A673 (cell line): Measurements from ENCODE around the gene NR2F2. TPM values are rescaled to one million over a fixed set of nuclear protein-coding genes. Genes with fewer than 3 reads are reported as not detected.

Source experiments
- BruUV-seq: library from RNA; stranded (reverse); fragments of 400-500 nt; replicated peaks from 2 replicates; lab custom pipeline; 2021; lab: Mats Ljungman, UMichigan
- CTCF ChIA-PET: fragments of 300-600 bp; sonication (Branson Sonifier 250); formaldehyde crosslinking; loops from one replicate; lab custom pipeline; 2022; ENCODE audit warnings: antibody characterized with exemption; lab: Charles Lee
- POLR2A ChIA-PET: fragments of 300-600 bp; sonication (Branson Sonifier 250); formaldehyde crosslinking; loops from one replicate; lab custom pipeline; 2022; ENCODE audit warnings: antibody characterized with exemption; ENCODE audit not compliant: low non-redundant PET; lab: Charles Lee
- DNase-seq: peaks from one replicate; pipeline ENCODE4 v3.0.0-alpha.2; 2015; ENCODE audit warnings: low spot score
- H3K27ac ChIP-seq: fragments of 200-600 bp; sonication (generic); 2 replicates; pipeline ENCODE4 v1.5.1; 2016; ENCODE audit warnings: mixed run types, low read depth, mild to moderate bottlenecking, mixed read lengths, antibody characterized with exemption, low read length; ENCODE audit not compliant: poor library complexity, severe bottlenecking
- H3K27me3 ChIP-seq: fragments of 200-600 bp; sonication (generic); replicated peaks from 2 replicates; pipeline ENCODE4 v1.6.1; 2017; ENCODE audit warnings: mixed run types, low read depth, mild to moderate bottlenecking, mixed read lengths, antibody characterized with exemption, low read length; ENCODE audit not compliant: insufficient read depth, poor library complexity
- H3K36me3 ChIP-seq: fragments of 200-600 bp; sonication (generic); 2 replicates; pipeline ENCODE4 v1.6.1; 2016; ENCODE audit warnings: mixed run types, mild to moderate bottlenecking, mixed read lengths, antibody characterized with exemption, low read length; ENCODE audit not compliant: insufficient read depth, poor library complexity, severe bottlenecking
- H3K4me1 ChIP-seq: fragments of 200-600 bp; sonication (generic); 2 replicates; pipeline ENCODE4 v1.6.1; 2017; ENCODE audit warnings: mixed run types, mild to moderate bottlenecking, mixed read lengths, antibody characterized with exemption, low read length; ENCODE audit not compliant: insufficient read depth, poor library complexity, severe bottlenecking
- H3K4me3 ChIP-seq: fragments of 200-600 bp; sonication (generic); 2 replicates; pipeline ENCODE4 v1.5.1; 2016; ENCODE audit warnings: low read depth, mixed run types, mild to moderate bottlenecking, mixed read lengths, low read length; ENCODE audit not compliant: poor library complexity, severe bottlenecking
- H3K9me3 ChIP-seq: fragments of 200-600 bp; sonication (generic); 2 replicates; pipeline ENCODE4 v1.6.1; 2016; ENCODE audit warnings: mixed run types, low read depth, mild to moderate bottlenecking, mixed read lengths, antibody characterized with exemption, low read length; ENCODE audit not compliant: poor library complexity, severe bottlenecking
- EZH2 ChIP-seq: fragments of 200-600 bp; sonication (generic); IDR thresholded peaks from 2 replicates; pipeline ENCODE4 v1.6.1; 2017; ENCODE audit warnings: borderline replicate concordance, low read depth, mild to moderate bottlenecking, mixed read lengths, antibody characterized with exemption, low read length; ENCODE audit not compliant: poor library complexity, severe bottlenecking
- intact Hi-C: fragments of 100-400 bp; cut with micrococcal nuclease; formaldehyde crosslinking; loops from one replicate; pipeline ENCODE4 v1.10.0; 2022; ENCODE audit not compliant: unreplicated experiment
- total RNA-seq: library from RNA; stranded (reverse); gene quantifications from 2 replicates; pipeline ENCODE4 v1.2.3, GENCODE V29; 2021
- TF ChIP-seq, protein P1 (sequence below): fragments of 300-800, 200-600 bp; sonication (generic); conservative IDR thresholded peaks from 2 replicates; pipeline ENCODE4 v1.5.1; 2017; ENCODE audit warnings: low read depth, mild to moderate bottlenecking, antibody characterized with exemption, low read length, moderate library complexity, mixed read lengths

Gene NR2F2
- total RNA-seq, 1 experiment from 2014 or later = 106 TPM

DNA sequence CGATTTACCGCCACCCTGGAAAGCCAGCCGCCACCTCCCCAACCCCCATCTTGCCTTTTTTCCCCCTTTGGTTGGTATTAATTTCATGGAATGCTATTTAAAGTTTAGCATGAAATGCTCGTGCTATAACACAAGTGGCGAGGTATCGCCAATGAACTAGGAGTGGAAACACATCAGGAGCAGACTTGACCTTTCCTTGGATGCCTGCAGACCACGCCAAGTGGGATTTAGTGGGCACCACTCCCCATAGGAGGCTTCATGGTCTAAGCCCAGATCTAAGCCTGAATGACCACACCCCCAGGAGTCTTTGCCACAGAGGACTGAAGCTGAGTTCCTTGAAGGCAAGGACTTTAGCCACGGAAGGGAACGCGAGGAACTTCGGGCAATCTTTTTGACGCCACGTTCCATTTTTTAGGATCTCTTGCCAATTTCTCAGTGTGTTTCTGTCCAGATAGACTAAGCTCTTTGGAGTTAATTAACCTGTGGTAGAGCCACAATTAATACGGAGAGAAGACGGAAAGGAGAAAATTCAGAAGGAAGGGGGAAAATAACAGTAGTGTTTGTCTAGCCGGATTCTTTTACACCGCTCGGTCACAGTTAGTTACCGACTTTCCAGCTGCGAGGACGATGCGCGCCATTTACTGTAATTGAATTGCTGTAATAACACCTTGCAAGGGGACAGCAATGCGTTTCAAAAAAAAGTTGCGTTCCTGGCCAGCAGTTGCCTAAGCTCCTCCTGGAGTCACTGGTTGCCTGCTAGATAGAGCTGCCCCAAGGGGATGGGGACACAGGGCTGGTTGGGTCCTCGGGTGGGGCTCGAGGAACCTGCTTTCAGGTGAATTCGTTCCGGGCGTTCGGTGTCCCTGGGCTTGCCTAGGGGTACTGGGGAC is 37.1 kb downstream of the NR2F2 start:
- CTCF ChIA-PET = no interaction called here
- Histone ChIP-seq H3K36me3 (no peaks in the 10 kb centered on the region), H3K27ac (no peak overlapping the region), H3K4me1 (no peaks in the 10 kb centered on the region), H3K4me3 (no peak overlapping the region), H3K9me3 (no peaks in the 10 kb centered on the region), H3K27me3 (no peaks in the 10 kb centered on the region)
- POLR2A ChIA-PET = no interaction called here
- intact Hi-C loops = no loop called here
- TF ChIP-seq, protein P1, sequence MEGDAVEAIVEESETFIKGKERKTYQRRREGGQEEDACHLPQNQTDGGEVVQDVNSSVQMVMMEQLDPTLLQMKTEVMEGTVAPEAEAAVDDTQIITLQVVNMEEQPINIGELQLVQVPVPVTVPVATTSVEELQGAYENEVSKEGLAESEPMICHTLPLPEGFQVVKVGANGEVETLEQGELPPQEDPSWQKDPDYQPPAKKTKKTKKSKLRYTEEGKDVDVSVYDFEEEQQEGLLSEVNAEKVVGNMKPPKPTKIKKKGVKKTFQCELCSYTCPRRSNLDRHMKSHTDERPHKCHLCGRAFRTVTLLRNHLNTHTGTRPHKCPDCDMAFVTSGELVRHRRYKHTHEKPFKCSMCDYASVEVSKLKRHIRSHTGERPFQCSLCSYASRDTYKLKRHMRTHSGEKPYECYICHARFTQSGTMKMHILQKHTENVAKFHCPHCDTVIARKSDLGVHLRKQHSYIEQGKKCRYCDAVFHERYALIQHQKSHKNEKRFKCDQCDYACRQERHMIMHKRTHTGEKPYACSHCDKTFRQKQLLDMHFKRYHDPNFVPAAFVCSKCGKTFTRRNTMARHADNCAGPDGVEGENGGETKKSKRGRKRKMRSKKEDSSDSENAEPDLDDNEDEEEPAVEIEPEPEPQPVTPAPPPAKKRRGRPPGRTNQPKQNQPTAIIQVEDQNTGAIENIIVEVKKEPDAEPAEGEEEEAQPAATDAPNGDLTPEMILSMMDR = no peak
- TF ChIP-seq EZH2 = no peak
- BruUV-seq = no TSS peak
- no peak for DNase-seq

DNA sequence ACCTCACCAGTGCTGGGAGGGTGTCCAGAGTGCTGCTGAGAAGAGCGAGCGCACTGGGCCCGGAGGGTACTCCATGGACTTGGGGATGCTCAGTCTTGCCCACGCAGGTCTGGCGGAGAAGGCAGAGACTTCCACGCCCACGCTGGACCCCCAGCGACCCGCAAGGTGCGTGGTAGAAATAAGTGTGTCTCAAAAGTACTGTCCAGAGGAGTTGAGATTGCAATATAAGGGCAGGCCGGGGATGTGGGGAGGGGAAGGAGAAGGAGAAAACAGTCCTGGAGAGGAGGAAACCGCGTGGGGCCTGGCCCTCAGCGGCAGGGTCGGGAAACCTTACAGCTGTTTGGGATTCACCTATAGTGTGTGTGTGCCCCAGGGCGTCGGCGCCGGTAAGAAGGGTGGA is 38.9 kb downstream of the NR2F2 start:
- POLR2A ChIA-PET = interaction anchor here (0.6 kb wide), 1 partner anchor 9 kb away, joined by 7 read pairs; no protein-coding TSS in a partner anchor
- no peaks in the 10 kb centered on the region for H3K27me3 ChIP-seq
- no peaks in the 10 kb centered on the region for H3K9me3 ChIP-seq
- intact Hi-C loops = no loop called here
- no peak for DNase-seq
- H3K27ac ChIP-seq = no peak overlapping the region
- H3K4me1 ChIP-seq = no peaks in the 10 kb centered on the region
- no peak overlapping the region for H3K4me3 ChIP-seq
- BruUV-seq = no TSS peak
- H3K36me3 ChIP-seq = no peaks in the 10 kb centered on the region
- CTCF ChIA-PET = no interaction called here
- no peak for TF ChIP-seq EZH2
- TF ChIP-seq, protein P1 = no peak

DNA sequence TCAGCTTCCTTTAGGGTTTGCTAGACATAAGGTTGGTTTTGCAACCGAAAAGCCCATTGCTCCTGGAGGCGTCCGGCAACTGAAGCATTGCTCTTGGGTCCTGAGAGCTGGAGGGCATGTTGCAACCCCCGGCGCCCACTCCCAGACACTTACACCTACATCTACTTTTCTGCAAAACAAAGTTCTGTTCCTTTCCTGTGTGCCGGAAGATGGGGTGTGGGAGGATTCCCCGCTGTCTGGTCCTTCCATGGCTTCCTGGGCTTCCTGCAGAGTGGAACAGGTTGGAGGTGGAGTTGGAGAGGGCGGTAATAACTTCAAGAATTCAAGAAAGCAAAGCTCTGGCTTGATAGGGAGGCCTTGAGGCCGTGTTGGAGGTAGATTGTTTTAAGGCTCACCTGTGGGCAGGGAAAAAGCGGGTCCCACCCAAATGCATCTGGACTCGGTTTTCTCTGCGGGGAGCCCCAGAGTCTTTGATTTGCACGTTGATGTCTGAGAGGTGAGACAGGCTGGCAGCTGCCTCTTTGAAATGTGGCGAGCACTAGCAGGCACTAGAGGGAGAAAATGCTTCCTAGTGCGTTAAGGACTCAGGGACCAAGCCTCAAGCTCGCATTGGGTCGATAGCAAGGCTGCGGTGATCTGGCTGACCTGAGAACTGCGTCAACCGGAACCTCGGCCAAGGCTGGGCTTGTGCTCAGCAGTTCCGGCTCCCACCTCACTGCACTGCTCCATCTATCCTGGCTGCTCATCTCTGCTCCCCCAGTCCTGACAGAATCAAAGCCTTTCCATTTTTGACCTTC is 39.5 kb downstream of the NR2F2 start:
- ChIA-PET POLR2A (no interaction called here), CTCF (no interaction called here)
- DNase-seq = no peak
- intact Hi-C loops = no loop called here
- Histone ChIP-seq H3K4me3 (no peak overlapping the region), H3K36me3 (no peaks in the 10 kb centered on the region), H3K4me1 (no peaks in the 10 kb centered on the region), H3K9me3 (no peaks in the 10 kb centered on the region), H3K27me3 (no peaks in the 10 kb centered on the region), H3K27ac (no peak overlapping the region)
- no TSS peak for BruUV-seq
- TF ChIP-seq, protein P1 = no peak
- TF ChIP-seq EZH2 = no peak
